Fibroblast of villous mesenchyme (primary cell): Measurements from ENCODE around the gene CPT2. TPM values are rescaled to one million over a fixed set of nuclear protein-coding genes. Genes with fewer than 3 reads are reported as not detected.

Experiments used
- DNase-seq: peaks from one replicate; pipeline ENCODE4 v3.0.0-alpha.2; 2010; ENCODE audit warnings: low read depth
- H3K4me3 ChIP-seq: 2 replicates; pipeline ENCODE4 v1.5.1; 2011; ENCODE audit warnings: low read depth, mild to moderate bottlenecking, low read length
- CTCF ChIP-seq: IDR thresholded peaks from 2 replicates; pipeline ENCODE4 v1.5.1; 2012; ENCODE audit warnings: low read depth, mild to moderate bottlenecking, low read length; ENCODE audit not compliant: insufficient read depth
- total RNA-seq: library from RNA; depleted of rRNA; stranded (reverse); fragments of >200 nt; gene quantifications from 2 replicates; pipeline ENCODE4 v1.2.3, GENCODE V29; 2012

The CPT2 gene
- total RNA-seq, 1 donor: 19.0 TPM

GRCh38 chr1:53238197-53239155 lies 41.9 kb downstream of the CPT2 start, which contains the start of gene MAGOH:
Gene MAGOH (minus strand): TSS chr1:53238518. CDS start chr1:53238448, 70 bp downstream.
- peak within 1 kb of the TSS; percentile 99 for H3K4me3 ChIP-seq
- no peak for TF ChIP-seq CTCF
- peak; percentile 98 for DNase-seq

- H3K4me3 ChIP-seq: no peak overlapping the region
- no peak for DNase-seq
- no peak for TF ChIP-seq CTCF
These were observed 45.2 kb downstream of the CPT2 start for GRCh38 chr1:53241828-53242227.

DNA sequence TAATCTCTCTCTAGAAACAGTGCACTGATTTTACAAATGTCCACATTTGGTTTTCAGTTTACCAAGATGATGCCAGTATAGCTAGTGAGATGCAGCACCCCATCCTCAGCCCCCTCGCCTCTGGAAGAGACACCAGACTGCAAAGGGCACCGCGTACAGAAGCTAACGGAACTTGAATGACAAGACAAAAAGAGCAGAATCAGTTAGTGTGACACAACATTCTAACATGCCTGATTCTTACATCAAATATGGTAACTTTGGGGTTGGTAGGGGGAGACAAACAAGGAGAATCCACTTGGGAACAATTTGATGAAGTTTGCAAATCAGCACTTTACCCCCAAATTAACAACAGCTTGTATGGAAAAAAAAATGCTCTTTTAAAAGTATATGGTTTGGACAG lies 45.8 kb downstream of the CPT2 start:
- no peak overlapping the region for H3K4me3 ChIP-seq
- no peak for TF ChIP-seq CTCF
- no peak for DNase-seq

DNA sequence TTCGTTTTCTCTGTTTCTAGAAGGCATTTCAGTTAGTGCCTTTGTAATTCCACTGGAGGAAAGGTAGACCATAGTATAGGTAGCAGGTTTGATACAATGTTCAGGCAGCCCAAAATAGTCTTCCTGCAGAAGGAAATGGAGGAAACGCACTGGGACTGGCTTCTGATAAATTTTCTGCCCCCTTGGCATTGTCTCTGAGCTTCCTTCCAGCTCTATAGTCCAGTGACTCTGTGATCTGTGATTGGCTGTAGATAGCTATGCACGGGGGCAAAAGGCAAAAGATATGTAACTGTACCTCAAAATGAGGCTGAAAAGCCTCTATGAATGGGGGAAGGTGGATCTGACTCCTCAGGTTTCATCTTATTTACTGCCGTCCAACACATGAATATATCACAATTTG lies 47.5 kb downstream of the CPT2 start:
- TF ChIP-seq CTCF: no peak
- DNase-seq: no peak
- H3K4me3 ChIP-seq: no peak overlapping the region

DNA sequence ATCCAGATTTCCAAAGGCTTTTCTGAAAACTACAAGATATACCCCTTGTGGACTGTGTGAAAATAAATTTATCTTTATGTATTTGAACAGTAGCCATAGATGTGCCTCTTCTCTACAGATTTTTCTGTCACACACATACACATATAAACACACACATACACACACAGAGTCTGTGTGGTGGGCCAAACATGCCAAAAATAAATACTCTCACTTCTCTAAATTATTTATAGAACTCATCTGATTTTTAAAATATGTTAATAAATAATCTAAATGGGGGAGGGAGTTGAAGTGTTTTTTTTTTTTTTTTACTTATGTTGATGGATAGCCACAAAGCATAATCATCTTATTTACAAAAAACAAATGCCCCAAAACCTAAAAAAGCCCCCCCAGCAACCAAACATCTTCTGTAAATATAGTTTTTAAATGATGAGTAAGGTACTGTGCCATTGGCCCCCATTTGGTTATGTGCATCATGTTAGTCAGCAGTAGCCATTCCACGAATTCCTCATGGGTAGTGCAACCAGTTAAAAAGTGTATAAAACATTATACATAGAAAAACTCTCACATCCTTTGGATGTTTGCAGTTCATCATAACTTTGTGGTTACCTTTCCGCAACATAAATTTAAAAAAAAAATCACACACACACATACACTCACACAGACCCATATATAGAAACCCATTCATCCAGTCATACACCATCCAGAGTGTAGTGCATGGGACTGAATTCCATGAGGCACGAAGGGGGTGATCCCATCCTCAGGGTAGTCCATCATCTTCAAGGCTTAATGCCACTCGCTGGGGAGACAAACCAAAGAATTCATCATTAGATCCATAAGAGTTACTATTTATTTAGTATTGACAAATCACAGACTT lies 49.9 kb downstream of the CPT2 start:
- H3K4me3 ChIP-seq: no peak overlapping the region
- DNase-seq: peak; percentile 33
- no peak for TF ChIP-seq CTCF

DNA sequence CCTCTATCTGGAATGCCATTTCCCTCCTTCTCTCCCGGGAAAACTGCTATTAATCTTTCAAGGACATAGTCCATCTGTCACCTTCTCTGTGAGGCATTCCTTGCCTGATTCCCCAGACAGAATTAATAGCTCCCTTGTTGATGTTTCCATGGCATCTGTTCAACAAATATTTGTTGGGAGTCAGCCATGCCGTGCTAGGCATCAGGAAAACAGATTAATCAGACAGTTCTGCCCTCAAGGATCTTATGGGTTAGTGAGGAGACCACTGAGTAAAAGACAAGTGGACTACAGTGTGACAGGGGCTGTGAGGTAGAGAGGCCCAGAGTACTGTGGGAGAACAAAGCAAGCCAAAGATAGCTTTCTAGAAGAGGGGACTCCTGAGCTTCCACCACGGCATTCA lies 53.1 kb downstream of the CPT2 start:
- no peak for TF ChIP-seq CTCF
- DNase-seq: no peak

More for the DNA sequence above, 53.1 kb downstream of the CPT2 start:
- H3K4me3 ChIP-seq: no peak overlapping the region
